ENCODE data around the gene ORC2. TPM values are rescaled to one million over a fixed set of nuclear protein-coding genes. Genes with fewer than 3 reads are reported as not detected.

Gene ORC2
- total RNA-seq, 3 donors from 2014 or later = 11.8 to 33.1 (median 23.3) TPM

DNA sequence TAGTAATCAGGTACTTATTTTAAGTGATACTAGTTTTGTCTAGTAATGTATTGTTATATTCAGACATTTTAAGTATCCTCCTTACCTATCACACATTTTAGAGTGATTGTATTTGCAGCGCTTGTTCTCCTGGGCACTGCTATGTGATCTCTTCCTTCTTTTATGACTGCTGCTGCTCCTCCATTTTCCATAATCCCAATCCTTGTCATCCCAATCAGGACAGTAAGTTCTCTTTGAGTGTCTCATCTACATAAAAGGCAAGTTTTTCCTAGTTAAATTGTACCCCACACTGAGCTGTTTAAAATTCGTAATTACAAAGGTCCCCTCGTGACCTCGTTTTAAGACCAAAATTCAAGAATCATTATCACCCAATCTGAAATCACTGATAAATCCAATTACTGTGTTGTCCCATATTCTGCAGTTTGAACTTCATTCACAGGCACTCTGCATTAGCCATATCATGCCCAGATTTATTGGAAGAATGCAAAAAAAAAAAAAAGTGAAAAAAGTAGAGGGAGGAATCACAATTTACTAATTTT lies 101.8 kb downstream of the ORC2 start:
- intact Hi-C loops (cut with DNase I; ENCODE audit: low total_unique reads) = loop anchor here (10.0 kb wide), 1 partner anchor 47 kb away; the partner anchor contains the start of gene BZW1
- TF ChIP-seq POLR2AphosphoS5 (IDR thresholded peaks at IDR 0.05) (no peak), POLR2A (IDR thresholded peaks at IDR 0.05) (no peak)
- TF ChIP-seq, protein P1, sequence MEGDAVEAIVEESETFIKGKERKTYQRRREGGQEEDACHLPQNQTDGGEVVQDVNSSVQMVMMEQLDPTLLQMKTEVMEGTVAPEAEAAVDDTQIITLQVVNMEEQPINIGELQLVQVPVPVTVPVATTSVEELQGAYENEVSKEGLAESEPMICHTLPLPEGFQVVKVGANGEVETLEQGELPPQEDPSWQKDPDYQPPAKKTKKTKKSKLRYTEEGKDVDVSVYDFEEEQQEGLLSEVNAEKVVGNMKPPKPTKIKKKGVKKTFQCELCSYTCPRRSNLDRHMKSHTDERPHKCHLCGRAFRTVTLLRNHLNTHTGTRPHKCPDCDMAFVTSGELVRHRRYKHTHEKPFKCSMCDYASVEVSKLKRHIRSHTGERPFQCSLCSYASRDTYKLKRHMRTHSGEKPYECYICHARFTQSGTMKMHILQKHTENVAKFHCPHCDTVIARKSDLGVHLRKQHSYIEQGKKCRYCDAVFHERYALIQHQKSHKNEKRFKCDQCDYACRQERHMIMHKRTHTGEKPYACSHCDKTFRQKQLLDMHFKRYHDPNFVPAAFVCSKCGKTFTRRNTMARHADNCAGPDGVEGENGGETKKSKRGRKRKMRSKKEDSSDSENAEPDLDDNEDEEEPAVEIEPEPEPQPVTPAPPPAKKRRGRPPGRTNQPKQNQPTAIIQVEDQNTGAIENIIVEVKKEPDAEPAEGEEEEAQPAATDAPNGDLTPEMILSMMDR (IDR thresholded peaks at IDR 0.05) = no peak
- H3K27ac ChIP-seq = peak overlapping the region; percentile 100
- peaks cover 3 to 6% of the 10 kb centered on the region in 2 donors for H3K4me1 ChIP-seq
- H3K36me3 ChIP-seq = no peaks in the 10 kb centered on the region
- peak overlapping the region; percentile 90 to 99 (median 95) for H3K4me3 ChIP-seq
- no peaks in the 10 kb centered on the region for H3K27me3 ChIP-seq
- no peaks in the 10 kb centered on the region for H3K9me3 ChIP-seq
- no peak for DNase-seq (ENCODE audit: low spot score in 2 of 2)

DNA sequence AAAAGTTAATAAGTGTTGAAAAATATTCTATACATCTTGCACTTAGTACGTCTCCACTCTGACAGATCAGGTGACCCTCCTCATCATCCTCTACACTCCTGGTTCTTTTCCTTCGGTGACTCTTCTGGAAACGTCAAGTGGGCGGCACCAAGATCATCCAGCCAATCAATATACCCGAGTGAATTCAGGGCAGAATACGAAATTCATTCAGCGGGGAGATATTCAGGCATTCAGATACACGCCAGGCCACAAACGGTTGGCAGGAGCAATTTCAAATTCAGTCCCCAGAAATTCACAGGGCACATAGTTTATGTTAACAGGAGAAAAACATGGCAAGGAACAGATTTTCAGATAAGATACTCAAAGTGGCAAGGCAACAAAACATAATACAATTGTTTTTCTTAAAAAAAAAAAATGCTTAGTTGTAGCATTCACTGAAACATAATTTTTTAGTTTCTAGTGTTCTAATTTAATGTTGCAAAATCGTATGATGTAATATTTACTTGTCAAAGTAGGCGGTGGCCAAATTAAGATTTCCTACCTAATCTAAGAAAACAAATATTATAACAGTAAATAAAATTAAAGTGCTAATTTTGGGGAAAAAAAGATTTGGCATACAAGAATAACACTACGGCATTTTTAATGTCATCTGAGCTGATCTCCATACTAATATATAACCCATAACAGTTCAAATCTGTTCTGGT lies 103.2 kb downstream of the ORC2 start:
- H3K27ac ChIP-seq = peak overlapping the region; percentile 61 to 100
- DNase-seq (ENCODE audit: low spot score in 2 of 2) = no peak
- H3K9me3 ChIP-seq = no peaks in the 10 kb centered on the region
- peaks cover 3% of the 10 kb centered on the region for H3K36me3 ChIP-seq
- H3K4me3 ChIP-seq = peak overlapping the region; percentile 90 to 99 (median 95)
- peaks cover 3 to 6% of the 10 kb centered on the region in 2 donors for H3K4me1 ChIP-seq
- TF ChIP-seq, protein P1 (IDR thresholded peaks at IDR 0.05) = no peak
- no peak for TF ChIP-seq POLR2A (IDR thresholded peaks at IDR 0.05)
- TF ChIP-seq POLR2AphosphoS5 (IDR thresholded peaks at IDR 0.05) = peak in 1 of 3 donors; percentile 24
- intact Hi-C loops (cut with DNase I; ENCODE audit: low total_unique reads) = loop anchor here (10.0 kb wide), 1 partner anchor 45 kb away; the partner anchor contains the start of gene BZW1
- no peaks in the 10 kb centered on the region for H3K27me3 ChIP-seq

Other genes with a start within 250 kb of the ORC2 start
- gene BZW1, start 151.8 kb downstream of the ORC2 start, total RNA-seq = 100 to 1,000 TPM; 309 to 422 (median 326) TPM
- 100 to 1,000 TPM; 124 to 350 (median 237) TPM for gene CLK1, start 99.0 kb downstream of the ORC2 start, total RNA-seq
- 10 to 100 TPM; 16.4 to 42.4 (median 27.0) TPM for gene PPIL3, start 74.6 kb downstream of the ORC2 start, total RNA-seq
- gene NIF3L1, start 74.3 kb downstream of the ORC2 start, total RNA-seq = 10 to 100 TPM; 20.3 to 34.0 (median 26.5) TPM
- 10 to 100 TPM; 16.4 to 38.7 (median 24.1) TPM for gene HYCC2, start 108.0 kb upstream of the ORC2 start, total RNA-seq
- gene NDUFB3, start 108.3 kb upstream of the ORC2 start, total RNA-seq = 10 to 100 TPM; 40.8 to 51.5 (median 41.4) TPM
- 100 to 1,000 TPM; 180 to 322 (median 207) TPM for gene CFLAR, start 152.5 kb upstream of the ORC2 start, total RNA-seq
- 10 to 100 TPM in 1 of 3 donors, 1 to 10 TPM in 2; 5.7 to 13.1 (median 9.6) TPM for gene CASP10, start 219.5 kb upstream of the ORC2 start, total RNA-seq